GM12875 (cell line): Measurements from ENCODE around the gene PYGO2.

Source experiments
- H3K4me3 ChIP-seq: one replicate; pipeline ENCODE4 v1.5.1; 2011; ENCODE audit warnings: low read depth, low read length, control low read depth
- TF ChIP-seq, protein P1 (sequence below): IDR thresholded peaks from 2 replicates; pipeline ENCODE4 v1.5.1; 2011; ENCODE audit warnings: low read depth, mild to moderate bottlenecking, control low read depth, inconsistent platforms, low read length, moderate library complexity, borderline replicate concordance; ENCODE audit not compliant: insufficient read depth

Gene PYGO2, protein sequence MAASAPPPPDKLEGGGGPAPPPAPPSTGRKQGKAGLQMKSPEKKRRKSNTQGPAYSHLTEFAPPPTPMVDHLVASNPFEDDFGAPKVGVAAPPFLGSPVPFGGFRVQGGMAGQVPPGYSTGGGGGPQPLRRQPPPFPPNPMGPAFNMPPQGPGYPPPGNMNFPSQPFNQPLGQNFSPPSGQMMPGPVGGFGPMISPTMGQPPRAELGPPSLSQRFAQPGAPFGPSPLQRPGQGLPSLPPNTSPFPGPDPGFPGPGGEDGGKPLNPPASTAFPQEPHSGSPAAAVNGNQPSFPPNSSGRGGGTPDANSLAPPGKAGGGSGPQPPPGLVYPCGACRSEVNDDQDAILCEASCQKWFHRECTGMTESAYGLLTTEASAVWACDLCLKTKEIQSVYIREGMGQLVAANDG

DNA sequence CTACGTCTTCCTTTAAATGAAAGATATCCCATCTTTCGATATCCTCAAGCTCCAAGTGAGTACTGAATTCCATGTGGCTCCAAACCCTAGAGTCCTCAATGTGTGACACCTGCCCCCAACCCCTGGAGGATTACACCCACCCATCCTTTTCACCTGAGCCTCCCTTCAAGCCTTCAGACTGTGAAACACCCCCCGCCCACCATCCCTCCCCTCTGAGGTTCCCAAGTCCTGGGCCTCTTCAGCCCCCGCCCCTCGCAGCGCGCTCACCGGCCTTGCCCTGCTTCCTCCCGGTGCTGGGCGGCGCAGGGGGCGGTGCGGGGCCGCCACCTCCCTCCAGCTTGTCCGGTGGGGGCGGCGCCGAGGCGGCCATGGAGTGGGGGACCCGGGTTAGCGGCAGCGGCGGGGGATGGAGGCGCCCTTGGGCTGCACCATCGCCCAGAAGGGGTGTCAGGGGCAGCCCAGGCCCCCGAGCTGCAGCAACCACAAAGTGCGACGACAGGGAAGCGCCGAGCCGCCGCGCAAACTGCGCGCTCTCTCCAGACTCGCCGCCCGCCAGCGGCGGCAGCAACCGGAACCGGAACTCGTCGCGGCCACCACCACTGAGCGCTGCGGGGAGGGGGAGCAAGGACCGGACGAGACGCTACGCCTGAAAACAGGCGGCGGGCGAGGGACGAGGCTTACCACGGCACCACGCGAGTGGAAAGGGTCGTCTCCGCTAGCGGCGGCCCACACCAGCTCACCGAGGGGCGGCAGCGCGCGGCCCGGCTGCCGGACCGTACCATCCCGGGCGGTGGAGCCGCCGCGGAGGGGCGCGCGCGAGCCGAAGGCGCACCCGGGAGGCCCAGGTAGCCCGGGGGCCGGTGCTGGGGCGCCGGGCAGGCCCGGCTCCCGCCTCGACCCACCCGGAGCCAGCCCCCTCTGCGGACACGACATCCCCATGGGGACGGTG is at the start of gene PYGO2:
TSS of gene PYGO2 (minus strand) at position 576 of the 949 bp plus-strand sequence. CDS start at position 370, 206 bp downstream.
- H3K4me3 ChIP-seq: peak within 1 kb of the TSS; percentile 99
- TF ChIP-seq, protein P1, sequence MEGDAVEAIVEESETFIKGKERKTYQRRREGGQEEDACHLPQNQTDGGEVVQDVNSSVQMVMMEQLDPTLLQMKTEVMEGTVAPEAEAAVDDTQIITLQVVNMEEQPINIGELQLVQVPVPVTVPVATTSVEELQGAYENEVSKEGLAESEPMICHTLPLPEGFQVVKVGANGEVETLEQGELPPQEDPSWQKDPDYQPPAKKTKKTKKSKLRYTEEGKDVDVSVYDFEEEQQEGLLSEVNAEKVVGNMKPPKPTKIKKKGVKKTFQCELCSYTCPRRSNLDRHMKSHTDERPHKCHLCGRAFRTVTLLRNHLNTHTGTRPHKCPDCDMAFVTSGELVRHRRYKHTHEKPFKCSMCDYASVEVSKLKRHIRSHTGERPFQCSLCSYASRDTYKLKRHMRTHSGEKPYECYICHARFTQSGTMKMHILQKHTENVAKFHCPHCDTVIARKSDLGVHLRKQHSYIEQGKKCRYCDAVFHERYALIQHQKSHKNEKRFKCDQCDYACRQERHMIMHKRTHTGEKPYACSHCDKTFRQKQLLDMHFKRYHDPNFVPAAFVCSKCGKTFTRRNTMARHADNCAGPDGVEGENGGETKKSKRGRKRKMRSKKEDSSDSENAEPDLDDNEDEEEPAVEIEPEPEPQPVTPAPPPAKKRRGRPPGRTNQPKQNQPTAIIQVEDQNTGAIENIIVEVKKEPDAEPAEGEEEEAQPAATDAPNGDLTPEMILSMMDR: peak; percentile 65; the same call in 1 of the 2 replicates

DNA sequence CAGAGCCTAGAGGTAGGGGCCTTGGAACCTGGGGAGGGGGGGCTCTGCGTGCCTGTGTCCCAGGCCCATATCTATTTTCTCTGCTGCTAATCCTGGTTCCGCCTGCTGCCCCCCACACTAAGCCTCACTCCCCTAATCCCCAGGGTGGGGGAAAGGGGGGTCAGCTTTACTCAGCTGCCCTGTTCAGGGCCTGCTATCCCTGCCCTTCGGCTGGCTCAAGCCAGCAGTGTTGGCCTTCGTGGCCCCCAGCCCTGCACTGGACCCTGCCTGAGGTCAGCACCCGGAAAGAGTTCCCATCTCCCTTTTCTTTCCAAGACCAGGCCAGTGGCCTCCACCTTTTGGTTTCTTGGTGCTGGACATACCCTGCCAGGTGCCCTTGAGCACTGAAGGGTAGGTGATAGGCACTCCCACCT is 49.4 kb upstream of the PYGO2 start:
- TF ChIP-seq, protein P1: no peak
- H3K4me3 ChIP-seq: no peak overlapping the region

DNA sequence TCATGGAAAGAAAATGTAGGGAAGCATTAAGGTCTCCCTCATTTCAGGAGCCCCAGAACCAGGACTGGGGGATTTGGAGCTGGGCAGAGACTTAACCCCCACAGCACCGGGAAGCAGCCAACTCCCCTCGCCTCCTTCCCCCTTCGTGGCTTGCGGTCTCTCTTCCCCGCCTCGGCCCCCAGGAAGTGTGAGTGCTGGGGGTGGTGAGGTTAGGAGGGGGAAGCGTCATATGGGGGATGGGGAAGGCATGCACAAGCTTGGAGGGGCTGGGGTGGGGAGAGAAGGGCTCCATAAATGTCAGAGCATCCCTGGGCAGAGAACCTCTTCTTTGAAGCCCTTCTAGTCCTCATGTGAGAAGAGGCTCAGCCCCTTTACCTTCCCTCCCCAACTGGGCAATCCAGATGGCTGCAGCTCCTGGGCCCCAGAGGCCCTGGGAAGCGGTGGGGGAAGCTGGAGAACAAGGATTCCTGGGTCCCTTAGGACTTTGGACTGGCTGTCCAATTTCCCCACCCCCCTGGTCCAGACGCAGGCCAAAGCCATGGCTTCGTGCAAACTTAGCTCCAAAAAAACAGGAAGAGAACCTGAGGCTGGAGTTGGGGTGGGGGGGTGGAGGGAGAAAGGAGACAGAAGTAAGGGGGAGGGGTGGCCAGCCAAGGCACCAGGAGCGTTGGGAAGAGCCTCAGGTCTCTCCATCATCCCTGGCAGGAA is 48.8 kb upstream of the PYGO2 start:
- no peak overlapping the region for H3K4me3 ChIP-seq
- TF ChIP-seq, protein P1: no peak

DNA sequence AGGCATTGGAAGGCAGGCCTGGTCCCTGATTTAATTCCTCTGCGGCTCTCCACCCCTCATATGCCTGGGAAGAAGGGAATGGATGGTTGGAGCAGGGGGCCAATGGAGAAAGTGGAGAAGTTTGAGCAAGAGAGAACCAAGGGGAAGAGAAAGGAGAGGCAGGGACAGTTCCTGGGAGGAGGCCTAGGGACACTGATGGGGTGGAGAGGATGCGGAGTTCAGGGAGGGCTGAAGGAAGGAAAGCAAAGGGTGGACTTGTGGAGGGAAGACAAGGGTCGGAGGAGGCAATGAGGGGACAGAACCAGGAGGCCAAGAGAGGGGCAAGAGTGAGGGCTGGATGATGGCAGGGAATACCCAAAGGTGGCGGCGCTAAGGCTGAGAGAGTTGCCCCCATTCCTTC is 48.2 kb upstream of the PYGO2 start:
- no peak overlapping the region for H3K4me3 ChIP-seq
- TF ChIP-seq, protein P1: no peak

DNA sequence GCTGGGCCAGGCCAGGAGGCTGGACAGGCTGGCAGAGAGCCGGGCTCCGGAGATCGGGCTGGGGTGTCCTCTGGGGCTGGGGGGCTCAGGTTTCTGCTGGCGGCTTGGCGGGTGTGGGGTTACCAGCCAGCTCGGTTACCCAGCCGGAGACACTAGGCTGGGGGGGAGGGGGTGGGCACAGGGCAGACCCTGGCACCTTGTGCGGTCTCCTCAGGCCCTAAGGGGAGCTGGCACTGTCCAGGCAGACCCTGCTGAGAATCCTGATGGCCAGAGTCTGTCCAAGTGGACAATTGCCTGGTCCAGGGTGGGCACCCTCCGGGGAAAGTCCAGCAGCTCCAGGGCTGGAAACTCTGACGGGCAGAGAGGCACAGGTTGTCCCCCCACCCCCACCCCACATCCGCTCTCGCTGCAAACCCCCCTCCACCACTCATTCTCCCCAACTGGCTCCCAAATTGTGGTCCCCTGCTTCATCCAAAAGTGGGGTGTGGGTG is 47.7 kb upstream of the PYGO2 start:
- TF ChIP-seq, protein P1: no peak
- no peak overlapping the region for H3K4me3 ChIP-seq

DNA sequence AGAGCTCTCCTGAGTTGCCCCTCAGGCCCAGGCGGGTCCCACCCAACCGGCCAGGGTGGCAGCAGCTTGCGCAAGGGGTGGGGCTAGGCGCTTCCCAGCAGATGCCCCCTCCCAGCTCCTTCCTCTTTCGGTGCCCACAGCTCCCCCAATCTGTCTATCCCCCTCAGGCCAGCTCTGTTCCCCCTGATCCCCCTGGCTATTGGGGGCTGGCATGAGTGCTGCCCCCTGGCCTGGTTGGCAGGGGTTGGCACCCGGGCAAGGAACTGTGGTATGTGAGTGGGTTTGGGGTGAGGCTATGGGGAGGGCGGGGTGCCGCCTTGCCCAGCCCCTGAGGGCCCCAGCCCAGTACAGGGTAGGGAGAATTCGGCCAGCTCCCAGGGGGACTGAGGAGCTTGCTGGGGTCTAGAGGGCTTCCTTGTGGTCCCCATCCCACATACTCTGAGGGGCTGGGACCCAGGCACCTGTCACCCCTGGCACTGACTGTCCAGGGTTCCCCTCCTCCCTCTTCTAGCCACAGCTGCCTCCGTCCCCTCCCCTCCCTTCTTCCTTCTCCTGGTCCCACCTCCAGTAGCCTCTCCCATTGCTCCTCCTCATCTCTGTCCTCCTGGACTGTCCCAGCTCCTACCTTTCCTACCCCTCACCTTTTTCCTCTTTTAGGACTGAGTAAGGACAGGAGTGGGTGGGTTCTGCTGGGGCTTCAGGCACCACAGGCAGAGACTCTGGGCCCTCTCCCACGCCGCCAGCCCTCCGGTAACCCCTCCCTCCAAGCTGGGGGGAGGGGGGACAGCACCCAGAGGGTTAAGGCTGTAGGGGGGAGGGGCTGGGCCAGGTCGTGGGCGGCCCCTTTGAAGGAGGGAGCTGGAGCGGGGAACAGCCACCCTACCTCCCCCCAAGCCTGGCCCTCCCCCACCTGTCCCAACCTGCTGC is 46.7 kb upstream of the PYGO2 start:
- TF ChIP-seq, protein P1: no peak
- no peak overlapping the region for H3K4me3 ChIP-seq
